WTC11 (cell line): ENCODE results near the gene MEST. TPM values are rescaled to one million over a fixed set of nuclear protein-coding genes. Genes with fewer than 3 reads are reported as not detected.

Experiments used
- ATAC-seq: fragments of 200-7000 bp; cut with Tn5 transposase; 2 replicates; pipeline ENCODE4 v1.10.0; 2021; ENCODE audit warnings: mild to moderate bottlenecking, moderate library complexity
- CTCF ChIA-PET: fragments of 300-600 bp; sonication (Branson Sonifier 250); formaldehyde crosslinking; loops from one replicate; lab custom pipeline; 2021; ENCODE audit warnings: antibody characterized with exemption; lab: Charles Lee
- POLR2A ChIA-PET: fragments of 350-600 bp; sonication (Branson Sonifier 250); formaldehyde crosslinking; loops from one replicate; lab custom pipeline; 2021; ENCODE audit warnings: antibody characterized with exemption; lab: Charles Lee
- DNase-seq: peaks from one replicate; pipeline ENCODE4 v3.0.0; 2021; ENCODE audit warnings: low spot score
- H3K27ac Mint-ChIP-seq: 2 replicates; pipeline ENCODE4 v1.8.0; 2021; ENCODE audit warnings: mixed read lengths
- H3K27me3 Mint-ChIP-seq: 2 replicates; pipeline ENCODE4 v1.8.0; 2021; ENCODE audit warnings: low read depth, mild to moderate bottlenecking, moderate library complexity, mixed read lengths
- H3K36me3 Mint-ChIP-seq: 2 replicates; pipeline ENCODE4 v1.8.0; 2021; ENCODE audit warnings: mixed read lengths
- H3K4me1 Mint-ChIP-seq: 2 replicates; pipeline ENCODE4 v1.8.0; 2022; ENCODE audit warnings: mixed read lengths
- H3K4me3 Mint-ChIP-seq: 2 replicates; pipeline ENCODE4 v1.8.0; 2021; ENCODE audit warnings: mild to moderate bottlenecking, moderate library complexity, mixed read lengths
- H3K9me3 Mint-ChIP-seq: 2 replicates; pipeline ENCODE4 v1.8.0; 2021; ENCODE audit warnings: mixed read lengths
- CTCF ChIP-seq: fragments of 200-600 bp; IDR thresholded peaks from 2 replicates; pipeline ENCODE4 v1.8.0; 2022; ENCODE audit warnings: antibody characterized with exemption
- E2F4 ChIP-seq: sonication (generic); formaldehyde crosslinking; IDR thresholded peaks from 2 replicates; pipeline ENCODE4 v1.8.1; 2022; ENCODE audit warnings: low read depth, mild to moderate bottlenecking, moderate library complexity, missing genetic modification reagents, borderline replicate concordance
- ERG ChIP-seq: fragments of 250-450 bp; sonication (Bioruptor Pico); IDR thresholded peaks from 2 replicates; pipeline ENCODE4 v1.8.0; 2021; ENCODE audit warnings: mild to moderate bottlenecking
- ESRRA ChIP-seq: sonication (generic); formaldehyde crosslinking; IDR thresholded peaks from 2 replicates; pipeline ENCODE4 v1.8.1; 2022; ENCODE audit warnings: mild to moderate bottlenecking, missing genetic modification reagents, borderline replicate concordance
- FOXJ3 ChIP-seq: sonication (generic); formaldehyde crosslinking; IDR thresholded peaks from 2 replicates; pipeline ENCODE4 v1.9.0; 2021; ENCODE audit warnings: missing genetic modification reagents, mild to moderate bottlenecking, borderline replicate concordance
- FOXK1 ChIP-seq: sonication (generic); formaldehyde crosslinking; IDR thresholded peaks from 2 replicates; pipeline ENCODE4 v1.8.0; 2022; ENCODE audit warnings: mild to moderate bottlenecking, moderate library complexity, missing genetic modification reagents
- GTF2I ChIP-seq: fragments of 250-450 bp; sonication (Bioruptor Pico); conservative IDR thresholded peaks from 2 replicates; pipeline ENCODE4 v1.4.0; 2021; ENCODE audit warnings: mild to moderate bottlenecking
- HMGA2 ChIP-seq: fragments of 250-450 bp; sonication (Bioruptor Pico); IDR thresholded peaks from 2 replicates; pipeline ENCODE4 v1.4.0; 2021; ENCODE audit warnings: mild to moderate bottlenecking, moderate library complexity
- IRF1 ChIP-seq: sonication (generic); formaldehyde crosslinking; IDR thresholded peaks from 2 replicates; pipeline ENCODE4 v1.8.0; 2023; ENCODE audit warnings: missing genetic modification reagents
- IRF2 ChIP-seq: sonication (generic); formaldehyde crosslinking; IDR thresholded peaks from 2 replicates; pipeline ENCODE4 v1.8.0; 2022; ENCODE audit warnings: low read depth, missing genetic modification reagents, borderline replicate concordance
- MAX ChIP-seq: sonication (generic); formaldehyde crosslinking; IDR thresholded peaks from 2 replicates; pipeline ENCODE4 v1.8.0; 2022; ENCODE audit warnings: mild to moderate bottlenecking, missing genetic modification reagents
- MXD4 ChIP-seq: fragments of 250-450 bp; sonication (Bioruptor Pico); IDR thresholded peaks from 2 replicates; pipeline ENCODE4 v1.8.0; 2021; ENCODE audit warnings: mild to moderate bottlenecking, moderate library complexity, borderline replicate concordance
- NFE2L1 ChIP-seq: sonication (generic); formaldehyde crosslinking; IDR thresholded peaks from 2 replicates; pipeline ENCODE4 v1.8.1; 2023; ENCODE audit warnings: missing genetic modification reagents
- PRRX2 ChIP-seq: fragments of 250-450 bp; sonication (Bioruptor Pico); IDR thresholded peaks from 2 replicates; pipeline ENCODE4 v1.8.0; 2021; ENCODE audit warnings: mild to moderate bottlenecking
- SOX15 ChIP-seq: fragments of 250-450 bp; sonication (Bioruptor Pico); IDR thresholded peaks from 2 replicates; pipeline ENCODE4 v1.9.0; 2021; ENCODE audit warnings: mild to moderate bottlenecking
- SP1 ChIP-seq: sonication (generic); formaldehyde crosslinking; conservative IDR thresholded peaks from 2 replicates; pipeline ENCODE4 v1.8.1; 2022; ENCODE audit warnings: missing genetic modification reagents
- STAT6 ChIP-seq: sonication (generic); formaldehyde crosslinking; conservative IDR thresholded peaks from 2 replicates; pipeline ENCODE4 v1.8.1; 2023; ENCODE audit warnings: mild to moderate bottlenecking, low read depth, missing genetic modification reagents, moderate library complexity
- TCF7 ChIP-seq: sonication (generic); formaldehyde crosslinking; IDR thresholded peaks from 2 replicates; pipeline ENCODE4 v1.8.0; 2022; ENCODE audit warnings: mild to moderate bottlenecking, low read depth, missing genetic modification reagents, moderate library complexity
- TP53 ChIP-seq: sonication (generic); formaldehyde crosslinking; IDR thresholded peaks from 2 replicates; pipeline ENCODE4 v1.8.1; 2023; ENCODE audit warnings: mild to moderate bottlenecking, missing genetic modification reagents
- ZNF121 ChIP-seq: sonication (generic); formaldehyde crosslinking; IDR thresholded peaks from 2 replicates; pipeline ENCODE4 v1.8.0; 2023; ENCODE audit warnings: missing genetic modification reagents
- ZNF416 ChIP-seq: fragments of 250-450 bp; sonication (Bioruptor Pico); IDR thresholded peaks from 2 replicates; pipeline ENCODE4 v1.9.0; 2021; ENCODE audit warnings: mild to moderate bottlenecking, inconsistent platforms
- ZNF423 ChIP-seq: fragments of 250-450 bp; sonication (Bioruptor Pico); IDR thresholded peaks from 2 replicates; pipeline ENCODE4 v2.1.2; 2022; ENCODE audit warnings: mild to moderate bottlenecking, moderate library complexity
- total RNA-seq: library from RNA; stranded (reverse); gene quantifications from 3 replicates; pipeline ENCODE4 v1.2.3, GENCODE V29; 2021

The MEST gene
- total RNA-seq, 1 experiment from 2014 or later, result 188 TPM

GRCh38 chr7:130454959-130455358, 36.9 kb upstream of the MEST start (continued):
- TF ChIP-seq HMGA2 (no peak), PRRX2 (no peak), E2F4 (CRISPR knock-in tag) (no peak)

- POLR2A ChIA-PET, result no interaction called here
- no peak overlapping the region for H3K4me3 Mint-ChIP-seq
- no peaks in the 10 kb centered on the region for H3K4me1 Mint-ChIP-seq
- peaks cover 11% of the 10 kb centered on the region for H3K36me3 Mint-ChIP-seq
- H3K27me3 Mint-ChIP-seq, result peaks cover 3% of the 10 kb centered on the region; the same call in 1 of the 2 replicates
- H3K27ac Mint-ChIP-seq, result no peak overlapping the region
- DNase-seq (no peak), ATAC-seq (no peak)
- TF ChIP-seq SP1 (CRISPR knock-in tag) (no peak), ERG (CRISPR knock-in tag) (no peak), FOXK1 (CRISPR knock-in tag) (no peak), TCF7 (no peak), CTCF (no peak), NFE2L1 (CRISPR knock-in tag) (no peak), MAX (CRISPR knock-in tag) (no peak), ZNF416 (CRISPR knock-in tag) (no peak), IRF2 (CRISPR knock-in tag) (no peak), ESRRA (CRISPR knock-in tag) (no peak), TP53 (CRISPR knock-in tag) (no peak), ZNF423 (CRISPR knock-in tag) (no peak), IRF1 (CRISPR knock-in tag) (no peak), FOXJ3 (no peak), STAT6 (CRISPR knock-in tag) (no peak), SOX15 (CRISPR knock-in tag) (no peak), ZNF121 (no peak), GTF2I (CRISPR knock-in tag) (no peak), MXD4 (CRISPR knock-in tag) (no peak)
- peaks cover 24% of the 10 kb centered on the region for H3K9me3 Mint-ChIP-seq
- CTCF ChIA-PET, result no interaction called here
Measured at GRCh38 chr7:130458257-130458656, 33.6 kb upstream of the MEST start.
